ENCODE measurements around the gene FGF8. TPM values are rescaled to one million over a fixed set of nuclear protein-coding genes. Genes with fewer than 3 reads are reported as not detected.

The FGF8 gene
- total RNA-seq, 1 donor from 2014 or later, result not detected

GRCh38 chr10:101769541-101770180 is 6.3 kb downstream of the FGF8 start:
- H3K4me3 Mint-ChIP-seq, result no peak overlapping the region
- TF ChIP-seq, protein P1, sequence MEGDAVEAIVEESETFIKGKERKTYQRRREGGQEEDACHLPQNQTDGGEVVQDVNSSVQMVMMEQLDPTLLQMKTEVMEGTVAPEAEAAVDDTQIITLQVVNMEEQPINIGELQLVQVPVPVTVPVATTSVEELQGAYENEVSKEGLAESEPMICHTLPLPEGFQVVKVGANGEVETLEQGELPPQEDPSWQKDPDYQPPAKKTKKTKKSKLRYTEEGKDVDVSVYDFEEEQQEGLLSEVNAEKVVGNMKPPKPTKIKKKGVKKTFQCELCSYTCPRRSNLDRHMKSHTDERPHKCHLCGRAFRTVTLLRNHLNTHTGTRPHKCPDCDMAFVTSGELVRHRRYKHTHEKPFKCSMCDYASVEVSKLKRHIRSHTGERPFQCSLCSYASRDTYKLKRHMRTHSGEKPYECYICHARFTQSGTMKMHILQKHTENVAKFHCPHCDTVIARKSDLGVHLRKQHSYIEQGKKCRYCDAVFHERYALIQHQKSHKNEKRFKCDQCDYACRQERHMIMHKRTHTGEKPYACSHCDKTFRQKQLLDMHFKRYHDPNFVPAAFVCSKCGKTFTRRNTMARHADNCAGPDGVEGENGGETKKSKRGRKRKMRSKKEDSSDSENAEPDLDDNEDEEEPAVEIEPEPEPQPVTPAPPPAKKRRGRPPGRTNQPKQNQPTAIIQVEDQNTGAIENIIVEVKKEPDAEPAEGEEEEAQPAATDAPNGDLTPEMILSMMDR (IDR thresholded peaks at IDR 0.05), result no peak
- H3K4me1 Mint-ChIP-seq, result peaks cover 14% of the 10 kb centered on the region
- H3K27ac Mint-ChIP-seq, result no peak overlapping the region
- H3K36me3 Mint-ChIP-seq (ENCODE audit: low read depth), result no peaks in the 10 kb centered on the region
- no peak for ATAC-seq (ENCODE audit: low read depth)
- H3K9me3 Mint-ChIP-seq, result no peaks in the 10 kb centered on the region
- POLR2A ChIA-PET, result no interaction called here
- no peak for DNase-seq
- CTCF ChIA-PET, result no interaction called here
- intact Hi-C loops (cut with micrococcal nuclease), result no loop called here
- H3K27me3 Mint-ChIP-seq, result peaks cover 46% of the 10 kb centered on the region

- TF ChIP-seq, protein P1 (IDR thresholded peaks at IDR 0.05), result no peak
- intact Hi-C loops (cut with micrococcal nuclease), result no loop called here
- Mint-ChIP-seq H3K4me3 (no peak overlapping the region), H3K36me3 (ENCODE audit: low read depth) (no peaks in the 10 kb centered on the region), H3K9me3 (no peaks in the 10 kb centered on the region), H3K4me1 (peaks cover 5% of the 10 kb centered on the region), H3K27me3 (peaks cover 38% of the 10 kb centered on the region), H3K27ac (no peak overlapping the region)
- ChIA-PET CTCF (no interaction called here), POLR2A (interaction anchor here (0.5 kb wide), 1 partner anchor 74 kb away, joined by 3 read pairs; the partner anchor contains the start of gene FBXW4)
- DNase-seq (no peak), ATAC-seq (ENCODE audit: low read depth) (no peak)
These were observed 7.1 kb downstream of the FGF8 start for GRCh38 chr10:101768791-101769170.

DNA sequence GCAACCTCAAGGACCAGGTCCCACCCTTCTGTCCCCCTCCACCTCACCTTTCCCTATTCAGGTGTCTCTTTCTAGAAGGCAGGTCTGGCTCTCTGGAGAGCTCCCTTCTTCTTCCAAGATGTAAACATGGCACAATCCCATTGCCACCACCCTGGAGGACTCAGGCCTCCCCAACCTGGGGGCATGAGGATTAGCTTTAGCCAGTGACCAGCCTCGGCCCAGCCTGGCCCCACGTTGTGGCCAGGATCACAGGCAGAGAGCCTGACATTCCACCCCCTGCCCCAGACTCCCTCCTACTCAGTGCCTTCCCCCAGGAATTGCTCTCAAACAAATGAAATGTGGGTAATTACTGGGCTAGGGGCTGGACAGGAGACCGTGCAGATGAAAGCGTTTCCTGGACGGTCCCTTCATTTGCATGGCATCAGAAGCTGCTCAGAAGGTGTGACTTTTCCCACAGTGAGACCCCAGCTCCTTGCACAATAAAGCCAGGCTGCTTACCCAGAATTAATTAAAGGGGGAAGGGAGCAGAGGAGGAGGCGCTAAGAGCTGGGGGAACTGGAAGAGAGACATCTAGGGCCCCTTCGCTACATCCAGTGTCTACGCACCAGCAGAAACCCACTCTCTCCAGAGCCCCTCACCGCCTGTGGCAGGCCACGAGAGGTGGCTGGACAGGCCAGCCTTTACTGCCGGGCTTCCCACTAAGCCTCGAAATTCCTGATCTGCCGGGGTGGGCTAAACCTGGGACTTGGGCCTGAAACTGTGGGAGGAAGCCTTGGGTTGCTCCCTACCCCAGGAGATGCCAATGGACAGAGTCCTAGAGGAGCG is 7.7 kb downstream of the FGF8 start:
- no peaks in the 10 kb centered on the region for H3K4me1 Mint-ChIP-seq
- POLR2A ChIA-PET, result interaction anchor here (0.5 kb wide), 1 partner anchor 73 kb away, joined by 3 read pairs; the partner anchor contains the start of gene FBXW4
- H3K27ac Mint-ChIP-seq, result no peak overlapping the region
- no peaks in the 10 kb centered on the region for H3K36me3 Mint-ChIP-seq (ENCODE audit: low read depth)
- no peaks in the 10 kb centered on the region for H3K9me3 Mint-ChIP-seq
- CTCF ChIA-PET, result no interaction called here
- DNase-seq (no peak), ATAC-seq (ENCODE audit: low read depth) (no peak)
- intact Hi-C loops (cut with micrococcal nuclease), result no loop called here
- TF ChIP-seq, protein P1 (IDR thresholded peaks at IDR 0.05), result no peak
- peaks cover 33% of the 10 kb centered on the region for H3K27me3 Mint-ChIP-seq
- no peak overlapping the region for H3K4me3 Mint-ChIP-seq

DNA sequence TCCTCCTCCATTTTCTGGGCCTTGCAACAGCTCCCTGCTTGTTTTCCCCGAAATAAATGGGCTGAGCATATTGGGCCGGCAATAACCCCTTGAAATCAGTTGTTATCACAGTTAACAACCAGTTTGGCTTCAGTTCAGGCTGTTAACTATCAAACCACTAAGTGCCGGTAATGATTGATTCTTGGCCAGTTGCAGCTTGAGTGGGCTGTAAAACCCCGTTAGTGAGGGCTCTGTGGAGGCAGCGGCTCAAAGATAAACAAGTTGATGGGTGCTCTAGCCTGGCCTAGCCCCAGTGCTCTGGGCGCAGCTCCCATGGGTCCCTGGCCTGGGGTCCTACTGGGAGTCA is 8.3 kb downstream of the FGF8 start:
- ChIA-PET CTCF (no interaction called here), POLR2A (no interaction called here)
- Mint-ChIP-seq H3K4me3 (no peak overlapping the region), H3K27ac (no peak overlapping the region), H3K9me3 (no peaks in the 10 kb centered on the region), H3K27me3 (peaks cover 31% of the 10 kb centered on the region), H3K36me3 (ENCODE audit: low read depth) (no peaks in the 10 kb centered on the region), H3K4me1 (no peaks in the 10 kb centered on the region)
- ATAC-seq (ENCODE audit: low read depth) (no peak), DNase-seq (no peak)
- TF ChIP-seq, protein P1 (IDR thresholded peaks at IDR 0.05), result no peak
- intact Hi-C loops (cut with micrococcal nuclease), result no loop called here

DNA sequence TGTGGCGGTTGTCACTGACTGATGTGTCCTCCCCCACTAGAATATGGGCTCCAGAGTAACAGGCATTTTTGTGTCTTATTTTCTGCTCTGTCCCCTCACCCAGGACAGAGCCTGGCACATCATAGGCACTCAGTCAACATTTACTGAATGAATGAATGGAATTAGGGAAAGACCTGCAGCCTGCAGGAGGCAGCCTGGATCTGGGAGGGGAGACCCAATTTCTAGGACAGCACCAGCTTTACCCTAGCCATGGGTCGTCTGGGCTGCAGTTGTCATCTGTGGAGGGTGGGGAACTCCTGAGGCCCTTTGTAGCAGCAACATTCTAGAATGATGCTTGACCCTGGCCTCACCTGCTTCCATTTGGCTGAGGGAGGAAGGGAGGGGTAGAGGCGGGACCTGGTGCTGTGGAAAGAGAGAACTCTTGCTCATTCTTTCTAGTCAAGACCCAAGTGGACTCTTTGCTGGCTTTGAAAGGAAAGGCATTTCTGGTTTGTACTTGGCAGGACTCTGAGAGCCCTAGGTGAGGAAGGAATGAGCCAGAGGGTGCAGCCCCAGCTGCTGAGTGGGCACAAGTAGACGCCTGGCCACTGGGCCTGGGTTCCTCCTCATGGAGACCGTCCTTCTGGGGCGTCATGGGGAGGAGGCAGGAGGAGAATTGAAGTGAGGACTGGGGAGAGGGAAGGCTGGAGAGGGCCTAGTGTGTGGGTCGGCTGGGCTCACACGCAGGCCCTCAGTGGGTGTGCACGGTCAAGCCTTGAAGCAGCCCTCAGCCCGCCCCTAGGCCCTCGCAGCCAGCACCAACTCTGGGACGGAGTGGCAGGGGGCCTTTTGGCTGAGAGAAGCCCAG is 8.9 kb downstream of the FGF8 start:
- H3K36me3 Mint-ChIP-seq (ENCODE audit: low read depth), result no peaks in the 10 kb centered on the region
- intact Hi-C loops (cut with micrococcal nuclease), result no loop called here
- H3K9me3 Mint-ChIP-seq, result no peaks in the 10 kb centered on the region
- TF ChIP-seq, protein P1 (IDR thresholded peaks at IDR 0.05), result no peak
- ChIA-PET CTCF (no interaction called here), POLR2A (no interaction called here)
- peaks cover 28% of the 10 kb centered on the region for H3K27me3 Mint-ChIP-seq
- no peak overlapping the region for H3K27ac Mint-ChIP-seq
- H3K4me3 Mint-ChIP-seq, result no peak overlapping the region
- no peaks in the 10 kb centered on the region for H3K4me1 Mint-ChIP-seq
- DNase-seq, result no peak
- no peak for ATAC-seq (ENCODE audit: low read depth)
